Natural killer cell treated with Interleukin-12 subunit alpha and Interleukin-12 subunit beta and Interleukin-15 and Interleukin-18, amount 100 ng/mL, for 72 hours (primary cell): ENCODE results near the gene MRTFB. TPM values are rescaled to one million over a fixed set of nuclear protein-coding genes. Genes with fewer than 3 reads are reported as not detected.

Experiments
- ATAC-seq, 2 donors: fragments of 150-1000 bp; cut with Tn5 transposase in 1 of 2; sonication (Bioruptor Pico), chemical (Tn5 transposase) in 1 of 2; 2 replicates each; pipeline ENCODE4 v1.10.0; 2021
- DNase-seq: peaks from one replicate; pipeline ENCODE4 v3.0.0; 2022; ENCODE audit warnings: low spot score
- H3K27ac Mint-ChIP-seq, 2 donors: 1 replicate in 1 of 2; 2 replicates in 1 of 2; pipeline ENCODE4 v1.8.0; 2022; ENCODE audit warnings: mixed read lengths in 2 of 2, mild to moderate bottlenecking in 1 of 2, moderate library complexity in 1 of 2
- H3K27me3 Mint-ChIP-seq, 2 donors: 1 replicate in 1 of 2; 2 replicates in 1 of 2; pipeline ENCODE4 v1.8.0; 2022; ENCODE audit warnings: mixed read lengths in 2 of 2
- H3K36me3 Mint-ChIP-seq: one replicate; pipeline ENCODE4 v1.8.0; 2022; ENCODE audit warnings: mixed read lengths
- H3K4me1 Mint-ChIP-seq, 2 donors: 1 replicate in 1 of 2; 2 replicates in 1 of 2; pipeline ENCODE4 v1.8.0; 2022; ENCODE audit warnings: low read depth in 2 of 2, mixed read lengths in 2 of 2, mild to moderate bottlenecking in 1 of 2
- H3K4me3 Mint-ChIP-seq: one replicate; pipeline ENCODE4 v1.8.0; 2022; ENCODE audit warnings: mixed read lengths
- H3K9me3 Mint-ChIP-seq: 2 replicates; pipeline ENCODE4 v1.8.0; 2022; ENCODE audit warnings: mixed read lengths
- total RNA-seq, 2 donors: library from RNA; stranded (reverse); gene quantifications; one replicate each; pipeline ENCODE4 v1.2.3, GENCODE V29; 2022

The MRTFB gene
- total RNA-seq, 2 donors from 2014 or later: 10.0 to 20.4 TPM

DNA sequence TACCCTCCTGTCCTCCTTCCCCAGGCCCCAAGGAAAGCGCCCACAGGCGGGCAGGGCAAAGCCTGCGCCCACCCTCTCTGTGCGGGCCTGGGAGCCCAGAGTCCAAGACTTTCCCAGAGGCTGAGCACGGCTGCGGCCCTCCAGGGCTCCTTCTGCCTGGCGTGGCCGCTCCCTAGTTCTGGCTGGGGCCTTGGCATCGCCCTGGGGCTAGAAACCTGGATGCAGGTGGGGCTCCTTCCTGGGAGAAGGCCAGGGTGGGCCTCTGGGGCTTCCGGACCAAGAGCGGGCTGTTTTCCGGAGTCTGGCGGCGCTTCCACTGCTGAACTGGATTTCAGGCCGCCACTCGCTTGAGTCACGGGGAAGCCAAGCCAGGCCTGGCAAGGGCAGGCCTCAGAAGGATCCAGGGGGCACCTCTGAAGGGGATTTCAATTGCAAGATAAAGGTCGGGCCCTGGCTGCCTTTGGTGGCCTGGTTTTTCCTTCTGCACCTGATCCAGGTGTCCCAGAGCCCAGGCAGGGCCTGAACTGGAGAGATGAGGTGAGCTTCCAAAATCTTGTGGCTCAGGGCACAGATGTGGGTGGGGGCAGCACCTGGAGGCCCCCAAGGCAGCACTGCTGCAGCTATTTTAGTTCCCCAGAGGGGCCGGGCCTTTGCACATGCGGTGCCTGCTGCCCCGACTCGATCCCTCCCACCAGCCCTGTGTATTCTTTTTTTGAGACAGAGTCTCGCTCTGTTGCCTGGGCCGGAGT, 227.4 kb downstream of the MRTFB start:
- DNase-seq (no peak), ATAC-seq (no peak)
- Mint-ChIP-seq H3K27ac (no peak overlapping the region), H3K4me3 (no peak overlapping the region), H3K4me1 (peaks cover 7 to 10% of the 10 kb centered on the region in 2 donors), H3K27me3 (peaks cover 9 to 13% of the 10 kb centered on the region in 2 donors), H3K36me3 (no peaks in the 10 kb centered on the region), H3K9me3 (no peaks in the 10 kb centered on the region)

DNA sequence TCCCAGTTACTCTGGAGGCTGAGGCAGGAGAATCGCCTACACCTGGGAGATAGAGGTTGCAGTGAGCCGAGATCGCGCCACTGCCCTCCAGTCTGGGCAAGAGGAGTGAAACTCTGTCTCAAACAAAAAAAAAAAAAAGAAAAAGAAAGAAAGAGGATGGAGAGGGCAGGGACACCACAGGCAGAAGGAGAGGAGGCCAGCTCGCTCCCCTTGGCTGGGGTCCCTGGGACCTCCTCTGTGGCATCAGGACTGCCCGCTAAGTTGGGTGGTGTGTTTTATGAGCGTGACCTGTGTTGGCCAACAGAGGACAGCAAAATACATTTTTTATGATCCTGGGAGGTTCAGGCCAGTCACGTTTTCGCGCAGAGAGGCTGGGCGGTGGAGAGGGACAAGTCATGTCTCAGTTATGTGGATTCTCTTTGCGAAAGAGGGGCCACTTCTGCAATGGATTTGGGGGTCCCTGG, 229.6 kb downstream of the MRTFB start:
- no peaks in the 10 kb centered on the region for H3K36me3 Mint-ChIP-seq
- peaks cover 7 to 10% of the 10 kb centered on the region in 2 donors for H3K4me1 Mint-ChIP-seq
- peak overlapping the region; percentile 83 for H3K4me3 Mint-ChIP-seq
- no peak overlapping the region for H3K27ac Mint-ChIP-seq
- H3K27me3 Mint-ChIP-seq: peaks cover 21 to 23% of the 10 kb centered on the region in 2 donors
- ATAC-seq (no peak), DNase-seq (no peak)
- no peaks in the 10 kb centered on the region for H3K9me3 Mint-ChIP-seq

DNA sequence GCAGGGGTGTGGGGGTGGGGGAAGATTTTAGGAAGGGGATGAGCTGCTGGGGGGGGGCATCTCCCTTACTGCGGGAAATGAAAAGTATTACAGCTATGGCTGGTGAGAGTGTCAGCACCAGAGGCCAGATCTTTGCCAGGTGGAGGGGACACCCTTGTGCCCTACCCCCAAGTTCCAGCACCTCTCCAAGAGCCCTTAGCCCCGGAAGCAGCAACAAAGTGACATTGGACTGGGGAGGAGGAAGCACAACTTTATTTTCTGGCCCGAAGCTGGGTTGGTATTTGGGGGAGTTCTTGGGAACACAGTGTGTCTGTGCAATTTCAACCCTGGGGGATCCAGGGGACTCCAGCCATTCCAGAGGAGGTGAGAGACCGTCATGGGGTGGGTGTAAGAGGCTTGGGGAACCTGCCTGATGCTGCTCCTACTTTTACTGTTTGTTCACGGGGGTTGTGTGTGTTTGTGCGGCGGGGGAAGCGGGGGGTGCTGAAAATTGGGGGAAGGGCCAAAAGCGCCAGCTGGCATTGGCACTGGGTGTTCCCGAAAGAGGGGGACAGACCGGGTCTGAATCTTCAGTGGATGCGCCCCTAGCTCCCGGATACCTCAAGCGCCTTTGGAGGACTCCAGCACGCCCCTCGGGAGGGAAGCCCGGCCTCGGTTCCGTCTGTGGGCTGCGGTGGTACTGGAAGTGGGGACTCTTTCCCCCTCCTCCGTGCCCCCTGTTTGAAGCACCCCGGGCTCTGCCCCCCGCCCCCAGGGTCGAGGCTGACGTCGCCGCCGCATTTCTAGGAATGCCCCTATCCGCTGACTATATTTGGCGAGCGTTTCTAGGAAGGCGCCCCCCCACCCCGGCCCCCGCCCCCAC, 230.3 kb downstream of the MRTFB start:
- no peaks in the 10 kb centered on the region for H3K9me3 Mint-ChIP-seq
- H3K27me3 Mint-ChIP-seq: peaks cover 21 to 23% of the 10 kb centered on the region in 2 donors
- peak overlapping the region; percentile 83 for H3K4me3 Mint-ChIP-seq
- no peak for DNase-seq
- ATAC-seq: no peak
- no peak overlapping the region for H3K27ac Mint-ChIP-seq
- H3K4me1 Mint-ChIP-seq: peaks cover 7 to 10% of the 10 kb centered on the region in 2 donors
- no peaks in the 10 kb centered on the region for H3K36me3 Mint-ChIP-seq

DNA sequence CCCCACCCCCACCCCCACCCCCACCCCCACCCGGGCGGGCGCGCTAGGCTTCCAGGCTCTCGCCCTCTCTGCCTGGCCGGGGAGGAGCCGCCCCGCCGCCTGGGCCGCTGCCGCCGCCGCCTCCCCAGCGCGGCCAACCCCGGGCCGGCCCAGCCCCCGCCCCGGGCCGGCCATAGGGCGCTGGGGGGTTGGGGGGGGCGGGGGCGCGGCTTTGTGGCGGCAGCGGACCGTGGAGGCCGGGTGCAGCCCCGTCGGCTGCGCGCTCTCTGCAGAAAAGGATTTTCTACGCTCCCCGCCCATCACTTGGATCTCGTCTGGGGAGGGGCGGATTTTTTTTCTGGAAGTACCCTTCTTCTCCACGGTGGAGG, 230.9 kb downstream of the MRTFB start:
- peaks cover 7 to 10% of the 10 kb centered on the region in 2 donors for H3K4me1 Mint-ChIP-seq
- peak overlapping the region; percentile 17 for H3K4me3 Mint-ChIP-seq
- no peak for DNase-seq
- peaks cover 21 to 23% of the 10 kb centered on the region in 2 donors for H3K27me3 Mint-ChIP-seq
- H3K27ac Mint-ChIP-seq: no peak overlapping the region
- H3K9me3 Mint-ChIP-seq: no peaks in the 10 kb centered on the region
- peak; percentile 77 to 78 for ATAC-seq
- H3K36me3 Mint-ChIP-seq: no peaks in the 10 kb centered on the region

DNA sequence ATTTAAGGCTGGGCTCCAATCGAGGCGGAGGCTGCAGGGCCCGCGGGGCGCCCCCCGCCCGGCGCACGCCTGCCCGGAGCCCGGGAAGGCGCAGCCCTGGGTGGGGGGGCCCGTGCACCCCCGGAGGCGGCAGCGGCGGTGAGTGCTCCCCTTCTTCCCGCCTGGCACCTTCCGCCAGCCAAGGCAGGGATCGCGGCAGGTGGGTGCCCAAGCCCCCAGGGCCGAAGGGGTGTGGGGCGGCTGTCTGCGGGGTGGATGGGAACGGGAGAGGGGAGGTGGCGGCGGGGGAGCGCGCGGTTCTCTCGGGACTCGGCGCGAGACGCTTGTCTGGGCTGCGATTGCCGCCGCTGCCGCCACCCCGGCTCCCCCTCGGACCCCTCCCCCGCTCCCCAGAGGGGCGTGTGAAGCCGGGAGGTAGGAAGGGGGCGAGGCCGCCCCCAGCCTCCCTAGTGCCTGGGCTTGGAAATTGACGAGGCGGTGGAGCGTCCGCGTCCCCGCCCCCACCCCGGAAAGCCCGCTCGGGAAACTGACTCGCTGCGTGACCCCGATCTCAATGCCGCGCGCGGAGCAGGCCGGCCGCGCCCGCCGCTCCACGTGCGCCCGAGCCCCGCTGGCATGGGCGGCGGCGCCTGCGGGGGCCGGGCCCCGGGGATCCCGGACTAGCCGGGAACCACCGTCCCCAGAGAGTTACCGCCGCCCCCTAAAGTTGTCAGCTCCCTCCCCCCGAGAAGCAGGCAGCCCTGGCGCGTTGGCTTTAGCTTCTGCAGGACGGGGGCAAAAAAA, 231.5 kb downstream of the MRTFB start:
- Mint-ChIP-seq H3K27me3 (peaks cover 21 to 23% of the 10 kb centered on the region in 2 donors), H3K36me3 (no peaks in the 10 kb centered on the region), H3K4me1 (peaks cover 7 to 10% of the 10 kb centered on the region in 2 donors), H3K27ac (no peak overlapping the region), H3K4me3 (peak overlapping the region; percentile 58), H3K9me3 (no peaks in the 10 kb centered on the region)
- ATAC-seq (peak; percentile 21 to 37), DNase-seq (no peak)

DNA sequence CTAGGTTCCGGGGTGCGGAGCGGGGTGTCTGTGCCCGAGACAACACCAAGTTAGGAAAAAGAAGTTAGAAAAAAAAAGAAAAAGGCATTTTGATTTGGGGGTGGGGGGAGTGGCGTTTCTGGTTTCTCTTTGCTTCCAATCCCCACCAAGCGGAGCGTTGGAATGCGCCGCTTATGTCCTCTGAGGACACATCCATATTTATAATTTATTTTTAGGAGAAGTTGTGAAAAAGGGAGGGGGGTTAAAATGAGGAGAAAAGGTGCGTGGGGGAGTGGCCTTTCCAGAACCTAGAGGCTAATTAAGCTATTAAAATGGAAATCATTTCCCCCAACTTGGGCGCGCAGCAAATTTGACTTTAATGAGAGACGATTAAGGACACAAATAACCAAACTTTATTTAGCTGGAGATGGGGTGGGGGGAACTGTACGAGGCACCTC, 232.1 kb downstream of the MRTFB start:
- no peak for ATAC-seq
- H3K4me3 Mint-ChIP-seq: peak overlapping the region; percentile 58
- no peak for DNase-seq
- H3K4me1 Mint-ChIP-seq: peaks cover 7 to 10% of the 10 kb centered on the region in 2 donors
- no peaks in the 10 kb centered on the region for H3K36me3 Mint-ChIP-seq
- H3K27me3 Mint-ChIP-seq: peaks cover 21 to 23% of the 10 kb centered on the region in 2 donors
- no peaks in the 10 kb centered on the region for H3K9me3 Mint-ChIP-seq
- no peak overlapping the region for H3K27ac Mint-ChIP-seq

DNA sequence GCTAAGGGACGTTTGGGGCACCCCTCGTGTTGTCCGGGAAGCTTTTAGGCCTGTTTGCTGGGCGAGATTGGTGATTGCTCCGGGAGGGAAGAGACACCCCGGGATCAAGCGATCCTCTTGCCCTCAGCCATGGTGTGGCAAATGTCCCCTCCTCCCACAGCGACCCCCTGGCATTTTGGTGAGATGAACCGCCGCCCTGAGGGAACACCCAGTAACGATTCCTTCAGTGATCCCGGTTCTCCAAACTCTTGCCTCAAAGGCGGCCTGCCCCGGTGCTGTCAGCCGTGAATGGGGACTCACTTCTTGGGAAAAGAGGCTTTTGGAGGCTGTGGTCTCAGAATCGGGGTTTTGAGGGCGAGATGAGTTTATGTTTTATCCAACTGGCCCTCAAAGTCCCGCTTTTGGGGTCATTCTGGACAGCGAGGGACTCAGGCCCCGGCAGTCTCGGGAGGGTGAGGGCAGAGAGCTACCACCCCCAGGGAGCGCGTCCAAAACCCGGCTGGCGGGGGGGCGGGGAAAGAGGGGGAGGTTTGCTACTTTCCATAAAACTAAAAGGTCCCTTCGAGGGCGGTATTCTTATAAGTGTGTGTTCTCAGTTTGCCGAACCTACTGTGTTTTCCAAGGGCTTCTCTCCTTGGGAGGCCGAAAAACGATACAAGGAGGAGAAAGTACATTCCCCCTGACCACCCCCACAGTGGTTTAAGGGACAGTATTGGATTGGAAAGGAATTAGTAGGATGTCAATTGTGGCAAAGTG, 232.7 kb downstream of the MRTFB start:
- H3K9me3 Mint-ChIP-seq: no peaks in the 10 kb centered on the region
- no peak for DNase-seq
- peak overlapping the region; percentile 58 for H3K4me3 Mint-ChIP-seq
- no peak overlapping the region for H3K27ac Mint-ChIP-seq
- H3K36me3 Mint-ChIP-seq: no peaks in the 10 kb centered on the region
- ATAC-seq: no peak
- H3K4me1 Mint-ChIP-seq: peaks cover 7 to 10% of the 10 kb centered on the region in 2 donors
- peaks cover 21 to 23% of the 10 kb centered on the region in 2 donors for H3K27me3 Mint-ChIP-seq

DNA sequence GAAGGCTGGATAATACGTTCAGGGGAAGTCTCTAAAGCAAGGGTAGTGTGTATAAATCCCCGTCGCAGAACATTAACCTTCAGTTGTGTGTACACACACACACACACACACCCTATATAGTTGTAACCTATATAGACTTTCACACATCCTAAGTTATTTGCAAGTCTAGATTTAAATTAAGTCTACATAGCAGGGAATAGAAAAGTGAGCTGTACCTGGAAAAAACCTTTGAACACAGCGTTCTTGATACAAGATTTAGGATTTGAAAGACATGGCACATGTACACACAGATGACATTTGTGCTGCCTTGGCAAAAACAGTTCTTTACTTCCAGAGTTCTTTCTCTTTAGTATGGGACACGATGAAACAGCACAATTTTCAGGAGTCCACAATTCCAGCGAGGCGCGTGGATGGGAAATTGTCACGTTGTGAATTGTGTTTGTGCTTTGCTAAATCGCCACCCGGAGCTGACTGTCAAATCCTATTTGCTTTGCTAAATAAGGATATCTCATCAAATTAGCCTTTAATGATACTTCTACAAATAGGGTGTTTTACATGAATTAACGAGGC, 233.9 kb downstream of the MRTFB start:
- H3K36me3 Mint-ChIP-seq: no peaks in the 10 kb centered on the region
- H3K27ac Mint-ChIP-seq: no peak overlapping the region
- ATAC-seq (no peak), DNase-seq (no peak)
- H3K9me3 Mint-ChIP-seq: no peaks in the 10 kb centered on the region
- H3K4me1 Mint-ChIP-seq: peaks cover 17 to 21% of the 10 kb centered on the region in 2 donors
- peak overlapping the region; percentile 25 for H3K4me3 Mint-ChIP-seq
- peaks cover 22 to 23% of the 10 kb centered on the region in 2 donors for H3K27me3 Mint-ChIP-seq

DNA sequence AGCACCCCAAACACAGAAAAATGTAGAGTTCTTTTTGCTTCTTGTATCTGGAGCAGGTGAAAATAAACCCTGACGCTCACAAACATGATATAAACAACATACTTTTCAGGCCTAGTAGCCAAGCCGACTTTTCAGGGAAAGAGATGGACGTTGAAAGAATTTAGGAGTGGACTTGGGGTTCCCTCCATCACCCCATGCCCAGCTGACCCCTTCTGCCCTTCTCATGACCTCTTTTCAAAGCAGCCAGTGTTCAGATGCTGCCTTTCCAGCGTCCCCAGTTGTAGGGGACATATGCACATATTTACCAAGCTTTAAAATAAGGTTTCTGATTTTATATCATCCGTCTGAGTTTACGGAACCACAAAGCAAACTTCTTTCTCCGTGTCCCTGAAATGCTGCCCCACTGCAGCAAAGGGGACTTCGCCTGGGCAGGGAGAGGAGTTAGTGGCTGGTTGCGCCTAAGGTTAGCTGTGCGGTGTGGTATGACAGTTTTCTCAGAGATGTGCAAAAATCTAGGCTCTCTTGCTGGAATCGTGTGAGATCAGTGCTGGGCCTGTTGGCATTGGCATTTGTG, 235.5 kb downstream of the MRTFB start:
- ATAC-seq: no peak
- Mint-ChIP-seq H3K27me3 (peaks cover 10 to 15% of the 10 kb centered on the region in 2 donors), H3K36me3 (no peaks in the 10 kb centered on the region), H3K4me1 (peaks cover 10 to 11% of the 10 kb centered on the region in 2 donors), H3K27ac (no peak overlapping the region), H3K4me3 (no peak overlapping the region), H3K9me3 (no peaks in the 10 kb centered on the region)
- no peak for DNase-seq

DNA sequence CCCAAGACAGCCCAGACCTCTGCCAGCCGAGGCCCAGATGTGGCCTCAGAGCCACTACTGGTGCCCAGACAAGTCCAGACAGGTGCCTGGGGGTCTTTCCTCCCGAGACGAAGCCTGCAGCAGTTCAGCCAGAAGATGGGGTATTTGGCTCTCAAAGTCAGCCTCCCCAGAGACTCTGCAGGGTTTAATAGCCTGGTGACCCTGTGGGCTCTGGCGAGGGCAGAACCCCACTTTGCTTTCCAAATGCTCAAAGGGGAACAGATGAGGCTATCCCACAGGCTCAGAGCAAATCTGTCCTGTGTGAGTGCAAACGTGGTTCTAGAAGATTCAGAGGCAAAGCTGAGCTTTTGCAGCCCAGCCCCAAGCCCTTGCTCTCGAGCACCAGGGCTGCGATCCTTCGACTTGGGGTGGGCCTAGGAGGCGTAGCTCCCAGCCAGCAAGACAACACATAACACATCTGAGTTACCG, 236.0 kb downstream of the MRTFB start:
- Mint-ChIP-seq H3K9me3 (no peaks in the 10 kb centered on the region), H3K27me3 (peaks cover 10 to 15% of the 10 kb centered on the region in 2 donors), H3K27ac (no peak overlapping the region), H3K4me3 (no peak overlapping the region), H3K36me3 (no peaks in the 10 kb centered on the region), H3K4me1 (peaks cover 10 to 11% of the 10 kb centered on the region in 2 donors)
- no peak for DNase-seq
- no peak for ATAC-seq

DNA sequence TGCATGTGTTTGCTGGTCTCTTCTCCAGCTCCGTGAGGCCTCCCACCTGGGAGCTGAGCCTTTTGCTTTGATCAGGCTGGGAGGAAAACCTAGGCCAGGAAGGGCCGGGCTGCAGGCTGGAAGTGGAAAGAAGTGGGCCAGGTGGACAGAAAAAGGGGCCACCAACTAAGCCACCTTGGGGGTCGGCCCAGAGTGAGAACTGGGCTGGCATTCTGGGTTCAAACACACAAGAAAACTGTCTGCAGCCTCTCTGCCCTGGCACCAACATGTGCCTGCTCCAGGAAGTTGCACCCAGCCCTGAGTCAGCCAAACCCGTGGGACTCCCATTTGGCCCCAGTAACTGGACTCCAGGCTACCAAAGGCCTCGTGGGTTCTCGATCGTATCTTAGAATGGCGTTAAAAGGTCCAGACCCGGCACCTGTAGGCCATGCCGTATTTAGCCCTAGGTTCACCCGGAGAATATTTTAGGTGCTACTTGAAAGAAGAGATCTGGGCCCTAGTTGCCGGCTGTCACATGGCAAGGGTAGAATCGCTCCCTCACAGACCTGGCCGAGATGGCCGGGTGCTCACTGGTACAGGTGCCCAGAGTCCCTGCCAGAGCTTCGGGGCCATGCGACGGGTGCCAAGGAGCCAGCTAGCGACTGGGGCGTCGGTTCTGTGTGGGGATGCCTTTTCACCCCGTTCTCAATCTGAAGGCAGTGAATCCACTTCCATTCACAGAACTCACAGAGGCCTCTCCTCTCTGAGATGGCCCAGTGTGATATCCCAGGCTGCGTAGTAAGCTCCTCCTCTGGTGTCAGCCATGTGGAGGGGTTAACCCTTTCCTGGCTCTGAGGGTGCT, 236.6 kb downstream of the MRTFB start:
- Mint-ChIP-seq H3K27ac (no peak overlapping the region), H3K9me3 (no peaks in the 10 kb centered on the region), H3K4me3 (no peak overlapping the region), H3K36me3 (no peaks in the 10 kb centered on the region), H3K4me1 (peaks cover 10 to 11% of the 10 kb centered on the region in 2 donors), H3K27me3 (peaks cover 10 to 15% of the 10 kb centered on the region in 2 donors)
- DNase-seq (no peak), ATAC-seq (no peak)

DNA sequence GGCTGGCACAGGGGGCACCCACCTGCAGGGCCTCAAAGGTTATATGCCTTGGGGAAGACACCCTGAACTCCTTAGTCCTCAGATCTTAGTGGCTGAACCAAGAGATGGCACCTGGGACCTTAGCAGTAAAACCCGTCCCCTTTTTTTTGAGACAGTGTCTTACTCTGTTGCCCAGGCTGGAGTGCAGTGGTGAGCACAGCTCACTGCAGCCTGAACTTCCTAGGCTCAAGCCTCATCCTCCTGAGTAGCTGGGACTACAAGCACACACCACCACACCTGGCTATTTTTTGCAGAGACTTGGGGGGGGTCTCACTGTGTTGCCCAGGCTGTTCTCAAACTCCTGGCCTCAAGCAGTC, 237.2 kb downstream of the MRTFB start:
- Mint-ChIP-seq H3K27ac (no peak overlapping the region), H3K4me3 (no peak overlapping the region), H3K36me3 (no peaks in the 10 kb centered on the region), H3K4me1 (peaks cover 10 to 11% of the 10 kb centered on the region in 2 donors), H3K9me3 (no peaks in the 10 kb centered on the region), H3K27me3 (peaks cover 10 to 15% of the 10 kb centered on the region in 2 donors)
- no peak for DNase-seq
- no peak for ATAC-seq
